LNCaP clone FGC (cell line): Measurements from ENCODE around the gene FARSA.

Source experiments
- DNase-seq: peaks from one replicate; pipeline ENCODE4 v3.0.0-alpha.2; 2011; ENCODE audit warnings: low read depth
- H3K4me3 ChIP-seq: 2 replicates; pipeline ENCODE4 v1.5.1; 2011; ENCODE audit warnings: mild to moderate bottlenecking, low read depth, low read length, control low read depth
- CTCF ChIP-seq: IDR thresholded peaks from 2 replicates; pipeline ENCODE4 v1.5.1; 2012; ENCODE audit warnings: mild to moderate bottlenecking; ENCODE audit not compliant: control insufficient read depth, insufficient read depth; ENCODE audit errors: extremely low read depth

The FARSA gene

GRCh38 chr19:12913851-12914690 is 19.4 kb downstream of the FARSA start:
- H3K4me3 ChIP-seq, result no peak overlapping the region
- DNase-seq, result no peak
- no peak for TF ChIP-seq CTCF

GRCh38 chr19:12913011-12913561 is 20.4 kb downstream of the FARSA start:
- H3K4me3 ChIP-seq, result no peak overlapping the region
- TF ChIP-seq CTCF, result no peak
- peak; percentile 81 for DNase-seq

GRCh38 chr19:12912571-12912970 is 20.9 kb downstream of the FARSA start:
- TF ChIP-seq CTCF, result no peak
- DNase-seq, result peak; percentile 46
- H3K4me3 ChIP-seq, result no peak overlapping the region

GRCh38 chr19:12907166-12907565 is 26.3 kb downstream of the FARSA start:
- no peak overlapping the region for H3K4me3 ChIP-seq
- TF ChIP-seq CTCF, result no peak
- DNase-seq, result no peak

GRCh38 chr19:12899891-12900518 is 33.5 kb downstream of the FARSA start:
- H3K4me3 ChIP-seq, result no peak overlapping the region
- no peak for TF ChIP-seq CTCF
- no peak for DNase-seq

- no peak for TF ChIP-seq CTCF
- no peak overlapping the region for H3K4me3 ChIP-seq
- no peak for DNase-seq
These were observed 37.1 kb downstream of the FARSA start for GRCh38 chr19:12896460-12896859.
